ENCODE results near the gene F3.
"Not testable (repeated sequence)": the region's sequence is repeated elsewhere in the genome, so short reads cannot be mapped to it uniquely, and the experiment has no call there.

DNA sequence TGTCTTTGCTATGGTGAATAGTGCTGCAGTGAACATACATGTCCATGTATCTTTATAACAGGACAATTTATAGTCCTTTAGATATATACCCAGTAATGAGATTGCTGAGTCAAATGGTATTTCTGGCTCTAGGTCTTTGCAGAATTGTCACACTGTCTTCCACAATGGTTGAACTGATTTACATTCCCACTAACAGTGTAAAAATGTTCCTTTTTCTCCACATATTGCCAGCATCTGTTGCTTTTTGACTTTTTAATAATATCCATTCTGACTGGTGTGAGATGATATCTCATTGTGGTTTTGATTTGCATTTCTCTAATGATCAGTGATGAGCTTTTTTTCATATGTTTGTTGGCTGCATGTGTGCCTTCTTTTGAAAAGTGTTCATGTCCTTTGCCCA, 32.4 kb upstream of the F3 start:
- not testable (repeated sequence) for TF ChIP-seq CTCF, POLR2AphosphoS5, POLR2A, EP300 (IDR thresholded peaks at IDR 0.05)
